ENCODE measurements around the gene LMX1A. TPM values are rescaled to one million over a fixed set of nuclear protein-coding genes. Genes with fewer than 3 reads are reported as not detected.

LMX1A gene
- polyA plus RNA-seq, 3 donors, result not detected

DNA sequence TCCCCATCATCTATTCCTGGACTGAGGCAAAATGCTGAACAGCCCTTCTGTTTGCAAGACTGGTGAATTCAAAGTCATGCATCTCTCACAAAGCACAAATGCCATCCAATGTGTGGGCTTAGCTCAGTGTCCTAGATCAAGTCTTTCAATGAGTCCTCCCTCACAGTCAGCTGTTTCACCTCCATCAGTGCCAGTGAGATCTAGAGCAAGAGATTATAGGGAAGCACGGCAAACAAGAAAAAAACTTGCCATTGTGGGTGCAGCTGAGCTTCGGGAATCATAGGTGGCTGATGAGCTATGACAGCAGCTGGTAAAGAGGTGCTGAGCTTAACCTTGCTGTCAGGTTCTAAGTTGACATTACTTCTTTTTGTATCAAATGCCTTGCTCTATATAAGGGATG, 130.2 kb downstream of the LMX1A start:
- DNase-seq (ENCODE audit: low read depth in 3 of 3, low spot score in 2 of 3), result no peak

GRCh38 chr1:165225650-165226049, 130.9 kb downstream of the LMX1A start:
- DNase-seq (ENCODE audit: low read depth in 3 of 3, low spot score in 2 of 3), result no peak

DNA sequence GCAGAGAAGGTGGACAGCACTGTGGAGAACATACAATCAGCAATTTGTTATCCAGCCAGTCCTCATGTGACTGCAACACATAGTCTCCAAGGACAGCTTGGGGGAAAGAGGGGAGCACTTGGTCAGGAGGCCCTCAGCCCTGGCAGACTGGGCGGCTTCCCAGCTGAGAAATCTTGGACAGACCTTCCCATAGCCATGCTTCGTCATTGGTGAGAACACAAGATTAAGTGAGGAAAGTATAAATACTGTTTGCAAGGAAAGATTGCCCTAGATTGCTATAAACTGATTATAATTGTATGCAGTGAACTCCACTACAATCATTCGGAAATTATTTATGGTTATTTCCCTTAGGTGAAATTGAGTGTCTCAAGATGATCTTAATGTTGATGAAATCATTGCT, 131.5 kb downstream of the LMX1A start:
- no peak for DNase-seq (ENCODE audit: low read depth in 3 of 3, low spot score in 2 of 3)

DNA sequence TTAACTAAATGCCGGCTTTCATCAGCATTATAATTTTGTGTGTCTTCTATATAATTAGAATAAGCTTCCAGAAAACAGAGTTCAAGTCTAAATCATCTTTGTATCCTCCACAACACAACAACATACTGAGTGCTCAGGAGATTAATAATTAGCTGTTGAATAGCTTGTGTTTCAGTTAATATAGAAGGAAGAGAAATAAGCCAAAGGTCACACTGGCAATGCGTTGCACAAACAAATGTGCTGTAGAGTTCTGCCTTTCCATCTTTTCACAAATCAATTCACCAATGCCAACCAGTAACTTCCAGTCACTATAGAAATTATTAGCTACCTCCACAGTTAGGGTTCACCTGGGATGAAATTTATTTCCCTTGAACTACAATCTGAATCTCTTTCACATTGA, 132.0 kb downstream of the LMX1A start:
- no peak for DNase-seq (ENCODE audit: low read depth in 3 of 3, low spot score in 2 of 3)

DNA sequence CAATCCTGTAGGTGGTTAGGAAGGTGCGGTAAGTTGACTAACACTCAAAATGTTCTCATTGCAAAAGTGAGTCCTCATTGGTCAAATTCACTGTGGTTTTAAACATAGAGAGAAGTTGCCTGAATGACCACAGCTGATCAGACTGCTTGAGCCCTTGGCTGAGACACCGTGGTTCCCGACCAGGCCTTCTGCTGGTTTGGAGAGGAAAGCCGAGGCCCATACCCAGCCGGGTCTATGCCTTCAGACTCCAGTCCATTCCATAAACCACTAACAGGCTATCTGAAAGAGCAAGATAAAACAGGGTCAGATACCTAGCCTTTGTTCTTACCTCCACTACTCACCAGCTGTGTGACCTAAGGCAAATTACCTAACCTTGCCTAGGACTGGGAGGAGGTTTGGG, 133.9 kb downstream of the LMX1A start:
- no peak for DNase-seq (ENCODE audit: low read depth in 3 of 3, low spot score in 2 of 3)

- DNase-seq (ENCODE audit: low read depth in 3 of 3, low spot score in 2 of 3), result no peak
These were observed 137.8 kb downstream of the LMX1A start for GRCh38 chr1:165218731-165219130.

DNA sequence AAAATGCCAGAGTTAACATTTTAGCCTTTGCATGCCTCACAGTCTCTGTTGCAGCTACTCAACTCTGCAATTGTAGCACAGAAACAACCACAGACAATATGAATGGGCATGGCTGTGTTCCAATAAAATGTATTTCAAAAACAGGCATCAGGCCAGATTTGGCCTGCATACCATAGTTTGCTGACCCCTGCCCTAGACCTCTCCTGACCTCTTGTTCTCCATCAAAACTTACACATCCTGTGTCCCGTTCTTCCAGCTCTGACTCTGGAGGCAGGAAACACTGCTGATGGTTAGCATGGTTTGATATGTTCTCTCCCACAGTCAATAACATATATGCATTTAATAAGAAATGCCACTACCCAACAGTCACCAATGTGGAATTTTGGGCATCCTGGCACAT, 138.6 kb downstream of the LMX1A start:
- no peak for DNase-seq (ENCODE audit: low read depth in 3 of 3, low spot score in 2 of 3)

GRCh38 chr1:165216254-165216653, 140.3 kb downstream of the LMX1A start:
- DNase-seq (ENCODE audit: low read depth in 3 of 3, low spot score in 2 of 3), result no peak

- no peak for DNase-seq (ENCODE audit: low read depth in 3 of 3, low spot score in 2 of 3)
These were observed 140.8 kb downstream of the LMX1A start for GRCh38 chr1:165215676-165216075.

- no peak for DNase-seq (ENCODE audit: low read depth in 3 of 3, low spot score in 2 of 3)
These were observed 144.3 kb downstream of the LMX1A start for GRCh38 chr1:165212229-165212628.

DNA sequence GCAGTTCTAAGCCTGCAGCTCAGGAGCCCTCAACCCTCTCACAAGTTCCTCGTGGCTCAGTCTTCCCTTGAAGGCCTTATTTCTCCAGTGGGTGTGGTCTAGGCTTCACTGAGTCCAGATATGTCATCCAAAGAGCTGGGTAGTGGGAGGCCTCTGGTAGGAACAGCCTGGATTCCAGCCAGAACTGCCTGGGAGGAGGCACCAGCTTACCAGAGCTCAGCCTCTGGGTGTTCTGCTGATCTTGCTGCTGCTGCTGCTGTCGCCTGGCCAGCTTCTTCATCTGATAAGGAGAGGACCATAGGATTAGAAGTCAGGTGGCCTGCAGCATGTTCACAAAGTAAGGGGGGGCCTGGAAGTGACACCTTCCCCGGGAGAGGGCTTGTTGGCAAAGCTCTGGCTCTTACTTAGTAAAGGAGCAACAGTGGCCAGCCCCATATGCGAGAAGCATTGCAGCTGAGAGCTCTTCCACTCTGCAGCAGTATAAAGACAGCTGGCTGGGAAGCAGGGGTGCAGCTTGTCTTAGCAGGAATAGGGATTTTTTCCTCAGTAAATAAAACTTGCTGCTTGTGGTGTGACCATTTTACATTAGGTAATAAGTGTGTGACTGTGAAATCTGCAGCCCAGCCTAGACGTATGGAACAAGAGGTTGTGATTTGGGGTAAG, 148.5 kb downstream of the LMX1A start:
- no peak for DNase-seq (ENCODE audit: low read depth in 3 of 3, low spot score in 2 of 3)

DNA sequence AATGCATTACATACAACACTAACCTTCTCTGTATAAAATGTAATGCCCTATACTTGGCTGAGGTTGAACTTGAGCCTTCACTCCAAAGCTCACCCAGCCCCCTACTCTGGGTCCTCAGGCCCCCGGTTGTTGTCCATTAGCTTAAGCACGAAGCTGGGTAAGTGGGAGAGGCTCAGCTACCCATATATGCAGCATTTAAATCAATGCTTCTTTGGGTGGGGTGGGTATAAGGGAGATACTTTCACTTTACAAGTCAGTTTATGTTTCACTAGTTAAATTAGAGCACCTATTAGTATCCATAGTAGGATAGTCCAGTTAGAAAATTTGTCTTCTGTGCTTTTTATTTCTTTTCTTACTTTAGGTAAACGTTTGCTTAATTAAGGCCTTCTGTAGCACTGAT, 151.4 kb downstream of the LMX1A start:
- no peak for DNase-seq (ENCODE audit: low read depth in 3 of 3, low spot score in 2 of 3)

GRCh38 chr1:165204548-165204947, 152.0 kb downstream of the LMX1A start:
- DNase-seq (ENCODE audit: low read depth in 3 of 3, low spot score in 2 of 3), result no peak

DNA sequence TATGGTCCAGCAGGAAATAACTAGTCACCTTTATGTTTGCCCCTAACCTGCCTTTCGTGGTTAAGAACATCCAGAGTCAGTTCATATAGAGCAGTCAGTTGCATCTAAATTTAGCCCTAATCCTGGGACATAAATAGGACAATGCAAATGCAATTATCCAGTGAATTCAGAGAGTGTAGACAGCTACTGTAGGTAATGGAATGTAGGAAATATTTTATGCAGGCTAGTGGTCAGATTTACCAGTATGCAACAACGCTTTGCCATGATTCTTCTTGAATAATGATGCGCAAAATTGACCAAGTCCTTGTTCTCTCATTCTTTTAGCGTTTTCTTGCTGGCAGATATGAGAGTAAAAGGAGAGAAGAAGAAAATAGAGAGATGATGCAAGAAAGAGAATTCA, 165.4 kb downstream of the LMX1A start:
- no peak for DNase-seq (ENCODE audit: low read depth in 3 of 3, low spot score in 2 of 3)

- no peak for DNase-seq (ENCODE audit: low read depth in 3 of 3, low spot score in 2 of 3)
These were observed 166.6 kb downstream of the LMX1A start for GRCh38 chr1:165189913-165190312.

DNA sequence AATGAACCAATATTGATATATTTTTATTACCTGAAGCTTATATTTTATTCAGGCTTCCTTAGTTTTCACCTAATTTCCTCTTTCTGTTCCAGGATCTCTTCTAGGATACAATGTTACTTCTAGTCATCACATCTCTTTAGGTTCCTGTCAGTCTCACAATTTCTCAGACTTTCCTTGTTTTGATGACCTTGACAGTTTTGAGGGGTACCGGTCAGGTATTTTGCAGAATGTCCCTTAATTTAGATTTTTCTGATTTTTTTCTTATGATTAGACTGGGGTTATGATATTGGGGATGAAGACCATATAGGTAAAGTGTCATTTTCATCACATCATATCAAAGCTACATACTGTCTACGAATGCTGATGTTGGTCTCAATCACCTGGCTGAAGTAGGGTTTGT, 167.5 kb downstream of the LMX1A start:
- DNase-seq (ENCODE audit: low read depth in 3 of 3, low spot score in 2 of 3), result no peak

DNA sequence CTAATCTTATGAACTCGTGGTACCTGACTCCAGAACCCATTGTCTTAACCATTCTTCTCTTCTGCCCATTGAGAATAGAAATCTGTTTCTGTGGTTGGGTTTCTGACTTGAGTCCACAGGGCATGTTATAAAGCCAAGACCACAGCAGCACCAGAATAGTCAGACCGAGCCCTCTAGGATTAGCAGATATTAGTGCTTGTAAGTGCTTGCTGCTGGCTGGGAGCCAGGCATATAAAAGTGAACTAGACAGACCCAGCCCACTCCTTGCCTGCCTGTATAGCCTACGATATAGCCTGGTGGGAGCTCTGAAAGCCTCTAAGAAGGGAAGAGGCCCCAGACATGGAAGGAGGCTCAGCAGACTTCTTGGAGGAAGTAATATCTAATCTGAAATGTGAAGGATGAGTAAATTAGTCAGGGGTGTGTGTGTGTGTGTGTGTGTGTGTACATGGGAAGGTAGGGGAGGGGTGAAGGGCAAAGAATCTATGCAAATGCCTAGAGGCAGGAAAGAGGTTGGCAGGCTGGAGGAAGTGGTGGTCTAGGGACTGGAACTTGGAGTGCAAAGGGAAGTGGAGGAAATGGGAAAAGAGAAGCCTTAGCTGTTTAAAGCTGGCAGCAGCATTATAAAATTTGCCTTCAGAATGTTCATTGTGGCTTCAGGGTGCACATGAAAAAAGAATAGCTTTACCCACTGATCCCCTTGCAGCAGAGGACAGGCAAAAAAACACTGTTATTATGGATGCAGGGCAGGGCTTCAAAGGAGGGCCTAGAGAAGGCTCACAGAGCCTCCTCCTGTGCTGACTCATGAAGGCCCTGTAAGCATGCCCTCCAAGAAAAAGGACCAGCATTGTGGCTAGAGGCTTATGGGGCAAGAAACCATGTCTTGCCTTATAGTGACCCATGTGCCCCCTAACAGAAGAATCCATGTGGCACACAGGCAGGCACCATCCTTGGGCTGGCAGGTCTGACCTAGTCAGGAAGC, 169.2 kb downstream of the LMX1A start:
- no peak for DNase-seq (ENCODE audit: low read depth in 3 of 3, low spot score in 2 of 3)

DNA sequence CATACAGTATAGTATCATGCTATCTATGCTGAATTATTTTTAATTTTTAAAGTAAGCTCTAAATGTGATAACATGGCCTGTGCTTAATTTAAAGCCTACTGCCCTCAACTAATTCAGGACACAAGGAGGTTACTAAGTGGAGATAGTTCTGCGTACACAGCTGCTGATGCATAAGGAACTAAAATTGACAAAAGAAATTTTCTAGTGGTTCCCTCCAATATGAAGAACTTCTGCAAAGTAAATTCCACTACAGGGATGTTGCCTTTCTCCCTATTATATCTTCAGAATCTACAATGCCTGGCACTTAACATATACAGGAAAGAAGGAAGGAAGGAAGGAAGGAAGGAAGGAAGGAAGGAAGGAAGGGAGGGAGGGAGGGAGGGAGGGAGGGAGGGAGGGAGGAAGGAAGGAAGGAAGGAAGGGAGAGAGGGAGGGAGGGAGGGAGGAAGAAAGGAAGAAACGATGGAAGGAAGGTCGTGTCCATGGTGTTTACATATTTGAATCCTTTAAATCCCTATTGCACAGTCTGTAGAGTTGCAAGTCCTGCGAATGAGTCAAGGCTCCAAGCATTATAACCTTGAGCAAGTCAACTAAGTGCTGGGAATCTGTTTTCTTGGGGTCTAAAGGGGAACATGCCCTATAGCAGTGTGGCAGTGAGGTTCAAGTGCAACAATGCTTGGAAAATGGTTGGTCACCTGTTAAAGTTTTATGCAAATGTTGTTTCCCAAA, 171.2 kb downstream of the LMX1A start:
- no peak for DNase-seq (ENCODE audit: low read depth in 3 of 3, low spot score in 2 of 3)

DNA sequence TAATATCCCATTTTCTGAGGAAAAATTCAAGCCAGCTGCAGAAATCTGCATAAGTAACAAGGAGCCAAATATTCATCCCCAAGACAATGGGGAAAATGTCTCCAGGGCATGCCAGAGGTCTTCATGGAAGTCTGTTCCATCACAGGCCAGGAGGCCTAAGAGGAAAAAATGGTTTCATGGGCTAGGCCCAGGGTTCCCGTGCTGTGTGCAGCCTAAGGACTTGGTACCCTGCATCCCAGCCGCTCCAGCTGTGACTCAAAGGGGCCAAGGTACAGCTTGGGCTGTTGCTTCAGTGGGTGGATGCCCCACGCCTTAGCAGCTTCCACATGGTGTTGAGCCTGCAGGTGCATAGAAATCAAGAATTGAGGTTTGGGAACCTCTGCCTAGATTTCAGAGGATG, 173.5 kb downstream of the LMX1A start:
- DNase-seq (ENCODE audit: low read depth in 3 of 3, low spot score in 2 of 3), result no peak

DNA sequence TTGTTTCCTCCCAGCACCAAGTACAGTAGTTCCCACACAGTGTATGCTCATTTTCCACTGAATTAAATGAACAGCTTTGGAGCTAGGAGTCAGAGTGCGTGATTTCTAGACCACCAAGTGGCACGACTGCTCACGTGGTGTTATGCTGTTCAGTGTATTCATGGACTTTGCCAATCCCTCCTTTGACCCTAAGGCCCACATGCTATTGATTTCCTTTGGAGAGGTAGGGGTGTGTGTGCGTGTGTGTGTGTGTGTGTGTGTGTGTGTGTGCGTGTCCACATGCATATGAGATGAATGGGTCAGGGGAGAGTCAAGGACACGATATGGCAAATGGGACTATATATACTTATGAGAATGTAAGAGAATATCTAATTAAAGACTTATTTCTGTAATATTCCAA, 177.2 kb downstream of the LMX1A start:
- DNase-seq (ENCODE audit: low read depth in 3 of 3, low spot score in 2 of 3), result no peak

- no peak for DNase-seq (ENCODE audit: low read depth in 3 of 3, low spot score in 2 of 3)
These were observed 182.0 kb downstream of the LMX1A start for GRCh38 chr1:165174491-165174890.

Measured in right renal cortex interstitium (tissue), 3 donors.